Spleen (tissue), 11 donors: ENCODE results near the gene RDX. TPM values are rescaled to one million over a fixed set of nuclear protein-coding genes. Genes with fewer than 3 reads are reported as not detected.

Experiments used
- DNase-seq: peaks from one replicate; pipeline ENCODE4 v3.0.0-alpha.2; 2020
- H3K27ac ChIP-seq, 8 donors: fragments of 200-600 bp; sonication (generic) in 7 of 8; 1 replicate in 4 of 8; 2 replicates in 4 of 8; pipeline versions ENCODE4 v1.5.0 to v1.8.0; 2016 to 2021; ENCODE audit warnings: inconsistent platforms in 4 of 8, mild to moderate bottlenecking in 4 of 8, moderate library complexity in 1 of 8
- H3K27me3 ChIP-seq, 7 donors: fragments of 200-600 bp; sonication (generic) in 6 of 7; replicated peaks in 1 of 7; 1 replicate in 4 of 7; 2 replicates in 3 of 7; pipeline versions ENCODE4 v1.5.0 to v1.8.0; 2016 to 2021; ENCODE audit warnings: inconsistent platforms in 3 of 7, mild to moderate bottlenecking in 1 of 7
- H3K36me3 ChIP-seq, 6 donors: fragments of 200-600 bp; sonication (generic) in 5 of 6; 1 replicate in 4 of 6; 2 replicates in 2 of 6; pipeline versions ENCODE4 v1.5.0 to v1.8.0; 2016 to 2021; ENCODE audit warnings: inconsistent platforms in 2 of 6
- H3K4me1 ChIP-seq, 6 donors: fragments of 200-600 bp; sonication (generic) in 5 of 6; 1 replicate in 3 of 6; 2 replicates in 3 of 6; pipeline versions ENCODE4 v1.5.0 to v1.8.0; 2016 to 2021; ENCODE audit warnings: inconsistent platforms in 3 of 6
- H3K4me3 ChIP-seq, 8 donors: fragments of 200-600 bp; sonication (generic) in 7 of 8; 1 replicate in 4 of 8; 2 replicates in 4 of 8; pipeline versions ENCODE4 v1.5.0 to v1.8.0; 2016 to 2021; ENCODE audit warnings: inconsistent platforms in 4 of 8, mild to moderate bottlenecking in 4 of 8, moderate library complexity in 2 of 8
- H3K9me3 ChIP-seq, 8 donors: fragments of 200-600 bp; sonication (generic) in 7 of 8; 1 replicate in 4 of 8; 2 replicates in 4 of 8; pipeline versions ENCODE4 v1.5.0 to v1.8.0; 2016 to 2021; ENCODE audit warnings: inconsistent platforms in 4 of 8
- CTCF ChIP-seq, 11 experiments: fragments of 200-600 bp in 7 of 11; fragments of 450-650 bp in 4 of 11; sonication (generic) in 4 of 11; IDR thresholded peaks in 8 of 11; conservative IDR thresholded peaks in 3 of 11; 1 replicate in 7 of 11; 2 replicates in 4 of 11; pipeline versions ENCODE4 v1.4.0 to v1.8.0; 2016 to 2021; ENCODE audit warnings: antibody characterized with exemption in 11 of 11, inconsistent platforms in 4 of 11, mild to moderate bottlenecking in 1 of 11
- POLR2A ChIP-seq, 3 donors: fragments of 450-650 bp; IDR thresholded peaks; one replicate each; pipeline ENCODE4 v1.5.1; 2017; ENCODE audit warnings: antibody characterized with exemption in 3 of 3, mild to moderate bottlenecking in 1 of 3
- POLR2AphosphoS5 ChIP-seq, 3 donors: sonication (generic); formaldehyde crosslinking; IDR thresholded peaks; one replicate each; pipeline ENCODE4 v1.5.1; 2017; ENCODE audit warnings: antibody characterized with exemption in 3 of 3
- WGBS, 5 donors: extraction: QIAGEN DNeasy Blood & Tissue Kit in 3 of 5; methylation state at CpG; one replicate each; pipeline versions ENCODE4 v1.1.5 to v1.1.7; 2013 to 2018; 5-methylcytosine and 5-hydroxymethylcytosine counted together
- intact Hi-C: fragments of 100-400 bp; cut with DNase I; formaldehyde crosslinking; loops from one replicate; pipeline ENCODE4 v1.15.0; 2023; ENCODE audit warnings: low total_unique reads
- polyA plus RNA-seq, 3 donors: library from polyadenylated mRNA; stranded (reverse); fragments of 200-250 nt; gene quantifications; one replicate each; pipeline ENCODE4 v1.2.1, GENCODE V29; 2013
- total RNA-seq, 7 donors: library from RNA; depleted of rRNA in 3 of 7; stranded (reverse); fragments of >200 nt in 3 of 7; fragmentation: NEBNext Ultra II Directional in 4 of 7; extraction: Animal tissue kit (Norgen Biotek cat#: 25700) in 4 of 7; gene quantifications; one replicate each; pipeline versions ENCODE4 v1.1.0 to v1.2.1, GENCODE V29; 2016 to 2021
- donor health status: healthy with polysubstance abuse.
- donor health status: DM: no; HTN: no; CAD: no; lungs with moderate emphysema.
- donor health status: DM: no; HTN: no; CAD: no.
- donor health status: Bipolar disorder and iron deficiency.
- donor health status: healthy.
- donor health status: DM: no; HTN: no; CAD: no.
- donor health status: DM: yes; HTN: yes; CAD: no.

The RDX gene
- total and polyA plus RNA-seq, 10 donors: 11.7 to 138 (median 90.9) TPM

DNA sequence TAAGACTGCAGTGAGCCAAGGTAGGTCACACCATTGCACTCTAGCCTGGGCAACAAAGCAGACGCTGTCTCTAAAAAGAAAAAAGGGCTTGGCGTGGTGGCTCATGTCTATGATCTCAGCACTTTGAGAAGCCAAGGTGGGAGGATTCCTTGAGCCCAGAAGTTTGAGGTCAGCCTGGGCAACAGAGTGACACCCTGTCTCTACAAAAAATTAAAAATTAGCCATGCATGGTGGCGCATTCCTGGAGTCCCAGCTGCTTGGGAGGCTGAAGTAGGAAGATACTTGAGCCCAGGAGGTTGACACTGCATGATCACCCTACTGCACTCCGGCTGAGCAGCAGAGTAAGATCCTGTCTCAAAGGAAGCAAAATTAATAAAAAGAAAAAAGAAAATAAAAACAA lies 38.9 kb upstream of the RDX start:
- no peak for DNase-seq
- WGBS, 5 donors: 91 to 98% (median 94%) methylated on average over 4 of the region's 4 CpGs
- no peak for TF ChIP-seq CTCF (IDR thresholded peaks at IDR 0.05 in 8 of 11, conservative IDR thresholded peaks at IDR 0.05 in 3 of 11)
- TF ChIP-seq POLR2A (IDR thresholded peaks at IDR 0.05): no peak
- TF ChIP-seq POLR2AphosphoS5 (IDR thresholded peaks at IDR 0.05): no peak

DNA sequence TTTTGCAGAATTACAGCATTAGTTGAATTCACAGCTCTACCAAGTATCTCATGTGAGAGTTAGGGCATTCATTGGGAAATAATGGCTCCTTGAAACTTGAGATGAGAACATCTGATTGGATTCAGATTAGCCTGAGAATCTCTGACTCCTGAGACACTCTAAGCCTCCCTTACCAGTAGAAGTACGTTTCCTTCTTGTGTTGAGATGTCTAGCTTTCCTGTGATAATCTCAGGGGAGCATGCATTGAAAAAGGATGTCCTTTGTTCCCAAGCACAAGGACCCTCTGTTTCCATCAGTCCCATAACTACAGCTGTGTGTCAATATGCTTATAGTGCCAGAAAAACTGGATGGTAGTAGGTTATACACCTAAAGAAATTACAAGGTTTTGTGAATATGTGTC lies 35.2 kb upstream of the RDX start:
- H3K9me3 ChIP-seq: peaks cover 0 to 18% (median 10%) of the 10 kb centered on the region in 8 donors
- H3K27me3 ChIP-seq: no peaks in the 10 kb centered on the region
- no peak for DNase-seq
- intact Hi-C loops: no loop called here
- 41 to 70% (median 59%) methylated on average over 1 of the region's 1 CpG for WGBS, 5 donors
- no peaks in the 10 kb centered on the region for H3K36me3 ChIP-seq
- no peak overlapping the region for H3K27ac ChIP-seq
- TF ChIP-seq POLR2AphosphoS5 (IDR thresholded peaks at IDR 0.05) (no peak), POLR2A (IDR thresholded peaks at IDR 0.05) (no peak), CTCF (IDR thresholded peaks at IDR 0.05 in 8 of 11, conservative IDR thresholded peaks at IDR 0.05 in 3 of 11) (no peak)
- H3K4me3 ChIP-seq: no peak overlapping the region
- H3K4me1 ChIP-seq: peaks cover 0 to 6% (median 0%) of the 10 kb centered on the region in 6 donors

More for the DNA sequence above, 38.9 kb upstream of the RDX start:
- intact Hi-C loops: no loop called here
- Histone ChIP-seq H3K4me1 (no peaks in the 10 kb centered on the region), H3K9me3 (peaks cover 0 to 5% (median 0%) of the 10 kb centered on the region in 8 donors), H3K27me3 (no peaks in the 10 kb centered on the region), H3K4me3 (no peak overlapping the region), H3K27ac (no peak overlapping the region), H3K36me3 (no peaks in the 10 kb centered on the region)

DNA sequence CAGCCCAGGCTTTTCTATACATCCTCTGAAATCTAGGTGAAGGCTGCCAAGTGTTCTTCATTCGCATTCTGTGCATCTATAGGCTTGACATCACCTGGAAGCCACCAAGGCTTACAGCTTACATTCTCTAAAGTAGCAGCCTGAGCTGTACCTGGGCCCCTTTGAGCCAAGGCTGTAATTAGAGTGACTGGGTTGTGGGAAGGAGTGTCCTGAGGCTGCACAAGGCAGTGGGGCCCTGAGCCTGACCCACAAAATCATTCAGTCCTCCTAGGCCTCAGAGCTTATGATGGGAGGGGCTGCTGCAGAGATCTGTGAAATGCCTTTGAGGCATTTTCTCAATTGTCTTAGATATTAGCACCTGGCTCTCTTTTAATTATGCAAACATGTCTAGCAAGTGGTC lies 33.0 kb upstream of the RDX start:
- 89 to 100% (median 96%) methylated on average over 1 of the region's 1 CpG for whole genome bisulfite sequencing, 5 donors
- H3K27me3 ChIP-seq: no peaks in the 10 kb centered on the region
- H3K9me3 ChIP-seq: peaks cover 0 to 18% (median 10%) of the 10 kb centered on the region in 8 donors
- DNase-seq: no peak
- H3K4me1 ChIP-seq: peaks cover 0 to 6% (median 0%) of the 10 kb centered on the region in 6 donors
- peak overlapping the region in 1 of 8 donors; percentile 65 for H3K27ac ChIP-seq
- no peak overlapping the region for H3K4me3 ChIP-seq
- H3K36me3 ChIP-seq: no peaks in the 10 kb centered on the region
- TF ChIP-seq POLR2A (IDR thresholded peaks at IDR 0.05) (no peak), POLR2AphosphoS5 (IDR thresholded peaks at IDR 0.05) (no peak), CTCF (IDR thresholded peaks at IDR 0.05 in 8 of 11, conservative IDR thresholded peaks at IDR 0.05 in 3 of 11) (no peak)
- intact Hi-C loops: no loop called here

DNA sequence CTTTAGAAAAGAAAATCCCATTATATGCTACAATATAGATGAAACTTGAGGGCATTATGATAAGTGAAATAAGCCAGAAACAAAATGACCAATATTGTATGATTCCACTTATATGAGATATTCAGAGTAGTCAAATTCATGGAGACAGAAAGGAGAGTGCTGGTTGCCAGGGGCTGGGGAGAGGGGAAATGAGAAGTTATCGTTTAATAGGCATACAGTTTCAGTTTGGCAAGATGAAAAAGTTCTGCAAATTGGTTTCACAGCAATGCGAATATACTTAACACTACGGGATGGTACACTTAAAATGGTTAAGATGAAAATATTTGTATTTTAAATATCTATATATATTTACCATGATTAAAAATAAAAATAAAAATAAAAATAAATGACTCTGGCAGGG lies 31.1 kb upstream of the RDX start:
- Histone ChIP-seq H3K9me3 (peaks cover 0 to 18% (median 10%) of the 10 kb centered on the region in 8 donors), H3K27me3 (no peaks in the 10 kb centered on the region), H3K27ac (no peak overlapping the region), H3K36me3 (no peaks in the 10 kb centered on the region), H3K4me1 (peaks cover 0 to 6% (median 0%) of the 10 kb centered on the region in 6 donors), H3K4me3 (peak overlapping the region in 1 of 8 donors; percentile 52)
- intact Hi-C loops: no loop called here
- no peak for TF ChIP-seq POLR2A (IDR thresholded peaks at IDR 0.05)
- TF ChIP-seq POLR2AphosphoS5 (IDR thresholded peaks at IDR 0.05): no peak
- no peak for TF ChIP-seq CTCF (IDR thresholded peaks at IDR 0.05 in 8 of 11, conservative IDR thresholded peaks at IDR 0.05 in 3 of 11)
- 57 to 74% (median 70%) methylated on average over 3 of the region's 3 CpGs for WGBS, 5 donors
- no peak for DNase-seq
